GM19438 (cell line): ENCODE data around the gene RNF114.
"Not testable (repeated sequence)": the region's sequence is repeated elsewhere in the genome, so short reads cannot be mapped to it uniquely, and the experiment has no call there.

Source experiments
- ATAC-seq: cut with Tn5 transposase; IDR thresholded peaks from one replicate; pipeline ENCODE4 v1.9.1; 2021; ENCODE audit warnings: low read depth; ENCODE audit not compliant: unreplicated experiment

Gene RNF114

GRCh38 chr20:49983848-49984408, 47.7 kb downstream of the RNF114 start:
- no peak for ATAC-seq

DNA sequence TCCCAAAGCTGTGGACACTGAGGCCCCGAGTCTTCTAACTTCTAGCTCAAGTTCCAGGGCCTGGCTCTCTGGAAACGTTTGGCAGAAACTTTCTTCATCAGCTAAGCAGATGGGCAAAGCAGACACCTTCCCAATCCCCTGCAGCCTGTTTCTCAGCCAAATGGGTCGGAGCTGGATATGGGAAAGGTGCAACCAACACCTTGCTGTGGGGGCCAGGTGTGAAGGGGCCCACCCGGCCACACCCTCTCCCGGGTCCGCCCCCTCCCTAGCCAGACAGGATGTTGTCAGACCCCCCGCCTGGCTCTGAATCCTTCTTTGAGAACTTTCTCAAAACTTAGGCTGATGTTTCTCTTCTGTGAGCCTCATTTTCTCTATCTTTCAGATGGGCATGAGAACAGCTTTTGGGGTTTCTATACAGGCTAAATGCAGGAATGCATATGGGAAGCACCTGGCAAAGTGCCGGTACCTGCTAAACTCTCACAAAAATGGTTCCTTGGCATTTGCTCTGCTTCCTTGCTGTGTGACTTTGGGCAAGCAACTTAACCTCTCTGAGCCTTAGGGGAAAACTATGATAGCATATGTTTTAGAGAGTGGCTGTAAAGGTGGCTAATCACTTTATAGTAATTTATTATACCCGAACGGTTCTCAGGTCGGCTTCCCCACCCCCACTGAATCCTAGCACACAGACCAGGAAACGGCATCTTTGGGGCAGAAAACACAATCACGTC, 48.4 kb downstream of the RNF114 start:
- no peak for ATAC-seq

- ATAC-seq = no peak
These were observed 49.0 kb downstream of the RNF114 start for GRCh38 chr20:49985157-49985556.

- ATAC-seq = no peak
These were observed 49.4 kb downstream of the RNF114 start for GRCh38 chr20:49985617-49986016.

- no peak for ATAC-seq
These were observed 49.9 kb downstream of the RNF114 start for GRCh38 chr20:49986049-49986448.

DNA sequence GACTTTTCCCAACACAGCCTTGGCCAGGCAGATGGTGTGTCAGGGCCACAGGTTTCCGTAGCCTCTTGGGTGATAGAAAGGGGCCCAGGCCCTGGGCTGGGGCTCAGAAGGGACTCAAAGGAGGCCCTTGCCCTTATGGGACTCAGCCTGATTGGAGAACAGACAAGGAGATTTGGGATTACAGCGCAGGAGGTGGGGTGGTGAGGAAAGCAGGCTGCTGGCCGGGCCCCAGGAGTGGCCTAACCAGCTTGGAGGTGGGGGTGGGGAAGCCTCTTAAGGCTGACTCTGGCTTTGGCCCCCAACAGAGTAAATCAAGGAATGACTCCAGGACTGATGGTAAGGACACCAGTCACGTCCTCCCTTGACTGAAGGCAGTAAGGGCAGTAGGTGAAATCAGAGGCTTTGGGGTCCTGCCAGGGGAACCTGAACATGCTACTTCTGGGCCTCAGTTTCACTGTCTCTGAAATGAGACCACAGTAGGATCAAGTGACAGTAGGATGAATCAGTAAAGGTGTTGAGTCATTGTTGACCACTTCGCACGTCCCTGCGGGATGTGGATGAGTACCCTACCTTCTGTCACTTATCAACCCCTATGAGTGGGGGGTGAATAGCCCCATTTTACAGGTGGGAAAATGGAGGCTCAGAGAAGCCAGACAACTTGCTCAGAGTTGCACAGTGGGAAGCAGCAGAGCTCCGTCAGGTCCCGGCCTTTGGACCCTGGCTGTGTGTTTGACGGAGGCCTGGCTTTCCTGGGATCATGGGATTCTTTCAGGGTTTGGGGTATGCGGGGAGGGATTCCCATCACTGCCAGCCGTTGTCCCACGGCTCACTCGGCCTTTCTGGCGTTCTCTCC, 51.0 kb downstream of the RNF114 start:
- ATAC-seq = no peak

DNA sequence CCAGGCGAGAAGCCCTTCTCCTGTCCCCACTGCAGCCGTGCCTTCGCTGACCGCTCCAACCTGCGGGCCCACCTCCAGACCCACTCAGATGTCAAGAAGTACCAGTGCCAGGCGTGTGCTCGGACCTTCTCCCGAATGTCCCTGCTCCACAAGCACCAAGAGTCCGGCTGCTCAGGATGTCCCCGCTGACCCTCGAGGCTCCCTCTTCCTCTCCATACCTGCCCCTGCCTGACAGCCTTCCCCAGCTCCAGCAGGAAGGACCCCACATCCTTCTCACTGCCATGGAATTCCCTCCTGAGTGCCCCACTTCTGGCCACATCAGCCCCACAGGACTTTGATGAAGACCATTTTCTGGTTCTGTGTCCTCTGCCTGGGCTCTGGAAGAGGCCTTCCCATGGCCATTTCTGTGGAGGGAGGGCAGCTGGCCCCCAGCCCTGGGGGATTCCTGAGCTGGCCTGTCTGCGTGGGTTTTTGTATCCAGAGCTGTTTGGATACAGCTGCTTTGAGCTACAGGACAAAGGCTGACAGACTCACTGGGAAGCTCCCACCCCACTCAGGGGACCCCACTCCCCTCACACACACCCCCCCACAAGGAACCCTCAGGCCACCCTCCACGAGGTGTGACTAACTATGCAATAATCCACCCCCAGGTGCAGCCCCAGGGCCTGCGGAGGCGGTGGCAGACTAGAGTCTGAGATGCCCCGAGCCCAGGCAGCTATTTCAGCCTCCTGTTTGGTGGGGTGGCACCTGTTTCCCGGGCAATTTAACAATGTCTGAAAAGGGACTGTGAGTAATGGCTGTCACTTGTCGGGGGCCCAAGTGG, 51.9 kb downstream of the RNF114 start:
- no peak for ATAC-seq

DNA sequence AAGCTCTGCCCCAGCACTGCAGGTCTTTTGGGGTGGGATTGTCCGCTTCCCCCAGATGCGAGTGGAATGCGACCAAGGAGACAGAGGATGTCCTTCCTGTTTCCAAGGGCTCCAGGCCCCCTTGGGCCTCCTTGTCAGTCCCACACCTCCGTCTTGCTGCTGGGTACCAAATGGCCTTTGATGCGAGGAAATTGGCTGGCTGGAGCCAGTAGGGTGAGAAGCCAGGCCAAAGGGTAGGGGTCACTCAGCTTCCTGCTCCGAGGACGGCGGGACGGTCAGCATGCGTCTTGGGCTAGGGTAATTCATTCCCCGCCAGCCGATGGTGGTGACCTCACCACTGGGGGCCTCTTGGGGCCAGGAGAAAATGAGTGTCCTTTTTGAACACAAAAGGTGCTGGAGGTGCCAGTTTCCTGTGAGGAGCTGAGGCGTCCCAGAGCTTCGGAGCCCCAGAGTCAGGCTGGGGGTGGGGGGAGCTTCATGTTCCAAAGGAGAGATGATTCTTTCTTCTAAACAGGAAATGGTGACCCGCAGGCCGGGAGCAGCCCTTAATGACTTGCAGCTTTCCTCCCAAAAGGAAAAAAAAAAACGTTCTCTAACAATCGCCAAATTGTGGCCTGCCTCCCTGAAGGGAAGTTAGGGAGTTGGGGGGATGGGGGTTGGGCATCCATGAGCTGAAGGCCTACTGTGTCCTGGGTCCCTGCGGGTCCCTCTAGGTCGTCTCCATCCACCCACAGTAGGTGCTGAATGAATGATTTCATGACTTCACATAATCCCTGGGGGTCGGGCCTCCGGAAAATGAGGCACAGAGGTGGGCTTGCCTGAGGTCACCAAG, 53.3 kb downstream of the RNF114 start:
- ATAC-seq = no peak

DNA sequence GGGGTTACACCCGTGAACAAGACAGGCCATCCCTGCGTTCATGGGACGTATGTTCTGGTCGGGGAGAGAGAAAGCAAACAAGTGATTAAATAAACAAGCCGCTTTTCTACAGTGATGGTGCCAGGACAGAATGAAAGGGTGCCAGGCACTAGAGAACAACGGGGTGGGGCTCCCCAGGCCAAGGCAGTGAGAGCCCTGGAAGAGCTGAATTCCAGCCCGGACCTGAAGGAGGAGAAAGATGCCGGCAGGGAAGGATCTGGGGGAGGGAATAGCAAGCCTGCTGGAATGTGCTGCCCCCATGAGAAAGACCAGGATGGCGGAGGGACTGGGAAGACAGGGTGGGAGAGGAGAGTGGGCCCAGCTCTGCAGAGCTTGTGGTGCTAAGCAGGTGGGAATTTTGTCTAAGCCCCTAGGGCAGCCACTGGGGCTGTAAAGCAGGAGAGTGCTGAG, 54.1 kb downstream of the RNF114 start:
- no peak for ATAC-seq

DNA sequence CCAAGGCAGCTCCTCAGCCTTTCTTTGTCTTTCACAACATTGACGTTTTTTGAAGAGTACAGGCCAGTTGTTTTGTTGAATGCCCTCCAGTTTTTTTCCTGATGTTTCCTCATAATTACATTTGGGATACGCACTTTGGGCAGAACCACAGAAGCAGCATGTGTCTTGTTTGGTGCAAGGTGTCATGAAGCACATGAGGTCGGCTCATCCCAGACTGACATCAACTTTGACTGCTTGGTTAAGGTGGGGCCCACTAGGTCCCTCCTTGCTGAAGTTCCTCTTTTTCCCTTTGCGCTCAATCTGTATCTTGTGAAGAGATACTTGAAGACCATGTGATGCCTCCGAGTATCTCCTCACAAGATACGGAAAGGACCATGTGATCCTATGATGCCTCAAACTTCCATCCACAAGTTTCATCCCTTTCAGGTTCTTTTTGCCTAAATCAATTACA, 57.1 kb downstream of the RNF114 start:
- no peak for ATAC-seq

- no peak for ATAC-seq
These were observed 59.4 kb downstream of the RNF114 start for GRCh38 chr20:49995586-49995985.

DNA sequence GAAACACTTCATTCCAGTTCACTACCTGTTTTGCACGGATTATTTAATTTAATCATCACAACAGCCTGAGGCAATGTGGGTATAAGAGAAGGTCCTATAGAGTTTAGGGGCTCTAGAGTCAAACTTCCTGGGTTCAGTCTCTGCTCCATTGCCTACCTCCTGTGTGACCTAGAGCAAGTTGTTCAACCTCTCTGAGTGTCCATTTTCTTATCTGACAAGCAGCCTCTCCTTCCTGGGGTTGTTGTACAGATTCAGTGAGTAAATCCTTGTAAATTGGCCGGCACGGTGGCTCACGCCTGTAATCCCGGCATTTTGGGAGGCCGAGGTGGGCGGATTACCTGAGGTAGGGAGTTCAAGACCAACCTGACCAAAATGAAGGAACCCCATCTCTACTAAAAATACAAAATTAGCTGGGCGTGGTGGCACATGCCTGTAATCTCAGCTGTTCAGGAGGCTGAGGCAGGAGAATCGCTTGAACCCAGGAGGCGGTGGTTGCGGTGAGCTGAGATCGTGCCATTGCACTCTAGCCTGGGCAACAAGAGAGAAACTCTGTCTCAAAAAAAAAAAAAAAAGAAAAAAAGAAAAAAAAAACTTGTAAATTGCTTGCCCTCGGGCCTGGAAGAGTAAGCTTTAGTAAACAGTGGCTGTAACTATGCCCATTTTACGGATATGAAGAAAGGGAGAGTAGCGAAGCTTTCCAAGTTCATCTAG, 62.4 kb downstream of the RNF114 start:
- not testable (repeated sequence) for ATAC-seq

DNA sequence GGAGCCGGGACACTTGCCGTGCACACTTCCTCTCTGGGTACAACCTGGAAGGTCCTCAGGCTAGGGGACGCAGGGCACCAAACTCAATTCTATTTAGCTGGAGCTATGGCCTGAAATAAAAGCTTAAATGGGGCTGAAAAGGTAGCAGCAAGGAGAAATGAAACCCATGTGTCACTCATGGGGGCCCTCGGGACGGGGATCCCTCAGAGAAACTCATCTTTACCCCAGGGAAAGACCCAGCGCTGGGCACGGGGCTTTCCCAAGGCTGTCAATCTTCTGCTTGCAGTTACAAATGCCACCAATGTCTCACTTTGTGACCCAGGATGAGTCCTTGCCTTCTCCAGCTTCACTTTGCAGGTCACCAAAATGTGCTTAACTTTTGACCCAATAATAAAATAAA, 63.1 kb downstream of the RNF114 start:
- ATAC-seq = no peak

- not testable (repeated sequence) for ATAC-seq
These were observed 64.5 kb downstream of the RNF114 start for GRCh38 chr20:50000548-50001222.

- ATAC-seq = no peak
These were observed 65.7 kb downstream of the RNF114 start for GRCh38 chr20:50001784-50002311.

- ATAC-seq = no peak
These were observed 67.1 kb downstream of the RNF114 start for GRCh38 chr20:50003253-50003656.
